Adrenal gland (tissue), 5 donors: Measurements from ENCODE around the gene NEBL.
A peak's percentile ranks its signal among the peaks of the same experiment; 100 is the strongest.

Experiments
- POLR2A ChIP-seq, 2 donors: fragments of 450-650 bp; IDR thresholded peaks; one replicate each; pipeline ENCODE4 v1.6.1; 2017; ENCODE audit warnings: antibody characterized with exemption in 2 of 2, mild to moderate bottlenecking in 2 of 2, moderate library complexity in 1 of 2
- TF ChIP-seq, protein P1 (sequence below), 6 experiments: fragments of 450-650 bp in 4 of 6; fragments of 200-600 bp in 2 of 6; sonication (generic) in 1 of 6; IDR thresholded peaks; 1 replicate in 5 of 6; 2 replicates in 1 of 6; pipeline versions ENCODE4 v1.5.1 to v1.8.0; 2016 to 2021; ENCODE audit warnings: antibody characterized with exemption in 6 of 6, mild to moderate bottlenecking in 2 of 6, moderate library complexity in 1 of 6
- donor health status: DM: no; HTN: no; CAD: no.

- TF ChIP-seq, protein P1, sequence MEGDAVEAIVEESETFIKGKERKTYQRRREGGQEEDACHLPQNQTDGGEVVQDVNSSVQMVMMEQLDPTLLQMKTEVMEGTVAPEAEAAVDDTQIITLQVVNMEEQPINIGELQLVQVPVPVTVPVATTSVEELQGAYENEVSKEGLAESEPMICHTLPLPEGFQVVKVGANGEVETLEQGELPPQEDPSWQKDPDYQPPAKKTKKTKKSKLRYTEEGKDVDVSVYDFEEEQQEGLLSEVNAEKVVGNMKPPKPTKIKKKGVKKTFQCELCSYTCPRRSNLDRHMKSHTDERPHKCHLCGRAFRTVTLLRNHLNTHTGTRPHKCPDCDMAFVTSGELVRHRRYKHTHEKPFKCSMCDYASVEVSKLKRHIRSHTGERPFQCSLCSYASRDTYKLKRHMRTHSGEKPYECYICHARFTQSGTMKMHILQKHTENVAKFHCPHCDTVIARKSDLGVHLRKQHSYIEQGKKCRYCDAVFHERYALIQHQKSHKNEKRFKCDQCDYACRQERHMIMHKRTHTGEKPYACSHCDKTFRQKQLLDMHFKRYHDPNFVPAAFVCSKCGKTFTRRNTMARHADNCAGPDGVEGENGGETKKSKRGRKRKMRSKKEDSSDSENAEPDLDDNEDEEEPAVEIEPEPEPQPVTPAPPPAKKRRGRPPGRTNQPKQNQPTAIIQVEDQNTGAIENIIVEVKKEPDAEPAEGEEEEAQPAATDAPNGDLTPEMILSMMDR (IDR thresholded peaks at IDR 0.05), result peak; percentile 20 to 57 (median 42)
- no peak for TF ChIP-seq POLR2A (IDR thresholded peaks at IDR 0.05)
Measured at GRCh38 chr10:20855398-20856038, 41.6 kb downstream of the NEBL start.
